ACHN (cell line): ENCODE data around the gene AKT1S1.

Experiments used
- DNase-seq: peaks from one replicate; pipeline ENCODE4 v3.0.0-alpha.2; 2015
- in situ Hi-C: cut with HindIII; loops from 2 replicates; pipeline ENCODE4 v1.10.0; 2017; ENCODE audit warnings: low sequenced_read_pairs, low pct_ligation_motif_present, low pct_unique_long_range_greater_than_20kb

The AKT1S1 gene

DNA sequence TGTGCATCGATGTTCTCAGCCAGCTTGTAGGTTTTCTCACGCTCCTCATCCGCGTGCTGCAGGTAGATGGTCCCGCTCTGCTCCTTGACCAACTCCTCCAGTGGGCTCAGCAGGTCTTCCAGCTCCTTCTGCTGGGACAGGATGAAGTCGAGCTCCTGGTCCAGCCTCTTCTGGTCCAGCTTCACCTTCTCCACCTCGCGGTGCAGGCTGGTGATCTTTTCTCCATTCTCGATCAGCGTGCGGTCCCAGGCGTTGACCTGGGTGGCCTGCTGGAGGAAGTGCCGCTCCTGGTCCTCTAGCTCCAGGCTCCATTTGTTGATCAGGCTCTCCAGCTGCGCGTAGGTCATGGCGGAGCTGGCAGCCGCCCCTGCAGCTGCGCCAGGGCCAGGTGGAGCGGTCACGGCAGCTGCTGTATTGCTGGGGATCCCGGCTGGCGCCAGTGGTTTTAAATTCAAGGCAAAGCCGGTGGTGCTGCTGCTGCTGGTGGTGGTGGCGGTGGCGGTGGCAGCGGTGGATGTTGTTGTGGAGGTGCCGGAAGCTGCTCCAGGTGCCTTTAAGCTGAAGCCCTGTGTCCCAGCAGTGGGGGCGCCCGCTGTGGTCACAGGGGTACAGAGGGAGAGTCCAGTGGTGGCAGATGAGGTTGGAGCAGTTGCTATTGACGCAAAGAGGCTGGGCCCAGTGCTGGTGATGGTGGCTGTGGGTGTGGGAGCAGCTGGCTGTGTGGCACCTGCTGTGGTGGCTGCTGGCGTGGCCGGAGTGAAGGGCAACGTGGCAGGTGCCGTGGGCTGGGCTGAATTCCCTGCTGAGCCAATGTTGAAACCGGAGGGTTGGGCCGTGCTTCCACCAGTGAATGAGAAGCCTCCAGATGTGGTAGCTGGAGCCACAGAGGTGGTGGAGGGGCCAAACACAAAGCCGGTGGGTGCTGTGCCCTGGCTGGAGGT is 31.6 kb upstream of the AKT1S1 start:
- in situ Hi-C loops: no loop called here

DNA sequence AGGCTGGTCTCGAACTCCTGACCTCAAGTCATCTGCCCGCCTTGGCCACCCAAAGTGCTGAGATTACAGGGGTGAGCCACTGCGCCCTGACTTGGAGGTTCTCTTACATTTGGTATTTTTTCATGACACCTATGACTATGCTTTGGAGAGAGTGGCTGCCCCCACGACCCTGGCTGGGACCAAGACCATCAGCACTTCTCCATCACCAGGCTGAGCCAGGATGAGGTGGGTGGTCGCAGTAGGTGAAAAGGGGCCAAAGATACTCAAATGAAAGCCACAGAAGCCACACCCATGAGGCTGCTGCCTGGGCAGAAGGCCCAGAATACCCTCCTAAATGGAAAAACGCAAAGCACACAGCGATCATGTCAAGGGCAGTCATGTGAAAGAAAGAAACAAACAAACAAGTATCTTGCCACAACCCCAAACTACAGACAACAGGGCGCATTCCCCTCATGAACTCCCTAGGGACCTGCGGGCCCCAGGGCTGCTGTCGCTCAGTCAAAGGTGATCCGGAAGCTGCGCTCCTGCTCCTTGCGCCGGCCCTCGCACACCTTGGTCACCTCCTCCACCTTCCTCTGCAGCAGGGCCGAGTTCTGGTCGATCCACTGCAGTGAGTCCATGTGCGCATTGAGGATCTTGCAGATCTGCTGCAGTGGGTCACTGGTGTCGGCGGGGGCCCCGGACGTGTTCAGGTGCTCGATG is 30.7 kb upstream of the AKT1S1 start:
- in situ Hi-C loops: no loop called here
- DNase-seq: no peak

More for the DNA sequence above, 31.6 kb upstream of the AKT1S1 start:
- DNase-seq: no peak

DNA sequence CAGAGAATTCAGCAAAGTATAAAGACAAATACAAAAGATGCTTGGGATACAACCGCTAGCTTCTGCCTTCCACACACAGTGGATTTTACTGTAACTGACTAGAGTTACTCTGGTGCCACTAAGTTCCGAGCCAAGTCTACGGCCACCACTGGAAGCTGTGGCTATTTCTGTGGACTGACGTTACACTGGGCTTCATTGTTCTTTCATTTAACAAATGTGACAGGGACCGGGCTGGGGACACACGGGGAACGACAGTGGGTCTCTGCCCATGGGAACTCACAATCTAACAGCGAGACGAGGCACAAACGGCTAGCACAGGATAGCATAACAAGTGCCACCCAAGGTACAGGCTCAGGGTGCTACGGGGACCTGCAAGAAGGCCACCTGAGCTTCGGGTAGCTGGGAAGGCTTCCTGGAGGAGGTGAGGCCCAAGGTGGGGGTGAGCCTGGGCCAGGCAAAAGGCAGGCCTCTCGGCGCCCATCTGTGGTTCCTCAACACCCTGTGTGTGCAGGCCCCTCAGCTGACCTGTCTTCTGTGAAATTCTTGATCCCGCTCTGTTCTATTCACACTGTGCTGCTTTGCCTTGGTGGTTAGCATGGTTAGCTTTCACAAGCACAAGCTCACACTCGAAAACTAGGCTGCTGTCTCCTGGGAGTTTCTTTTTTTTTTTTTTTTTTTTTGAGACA is 29.9 kb upstream of the AKT1S1 start:
- in situ Hi-C loops: no loop called here
- DNase-seq: no peak

DNA sequence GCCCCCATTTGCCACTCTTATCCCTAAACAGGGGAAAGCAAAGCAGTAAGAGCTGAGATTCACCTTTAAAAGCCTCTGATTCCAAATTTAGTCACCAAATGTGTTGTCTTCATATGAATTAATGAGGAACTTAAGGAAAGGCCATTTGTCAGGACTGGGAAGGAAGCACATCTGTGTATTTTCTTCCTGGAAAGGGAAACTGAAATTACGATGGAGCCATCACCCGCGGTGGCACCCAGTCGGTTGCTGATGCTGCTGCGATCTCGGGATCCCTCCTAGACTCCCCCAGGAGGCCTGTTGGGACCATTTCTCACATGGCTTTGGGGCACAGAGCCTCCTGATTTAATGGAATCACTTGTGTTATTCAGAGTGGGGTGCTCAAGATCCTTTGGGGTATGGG is 27.0 kb upstream of the AKT1S1 start:
- in situ Hi-C loops: no loop called here
- DNase-seq: no peak

DNA sequence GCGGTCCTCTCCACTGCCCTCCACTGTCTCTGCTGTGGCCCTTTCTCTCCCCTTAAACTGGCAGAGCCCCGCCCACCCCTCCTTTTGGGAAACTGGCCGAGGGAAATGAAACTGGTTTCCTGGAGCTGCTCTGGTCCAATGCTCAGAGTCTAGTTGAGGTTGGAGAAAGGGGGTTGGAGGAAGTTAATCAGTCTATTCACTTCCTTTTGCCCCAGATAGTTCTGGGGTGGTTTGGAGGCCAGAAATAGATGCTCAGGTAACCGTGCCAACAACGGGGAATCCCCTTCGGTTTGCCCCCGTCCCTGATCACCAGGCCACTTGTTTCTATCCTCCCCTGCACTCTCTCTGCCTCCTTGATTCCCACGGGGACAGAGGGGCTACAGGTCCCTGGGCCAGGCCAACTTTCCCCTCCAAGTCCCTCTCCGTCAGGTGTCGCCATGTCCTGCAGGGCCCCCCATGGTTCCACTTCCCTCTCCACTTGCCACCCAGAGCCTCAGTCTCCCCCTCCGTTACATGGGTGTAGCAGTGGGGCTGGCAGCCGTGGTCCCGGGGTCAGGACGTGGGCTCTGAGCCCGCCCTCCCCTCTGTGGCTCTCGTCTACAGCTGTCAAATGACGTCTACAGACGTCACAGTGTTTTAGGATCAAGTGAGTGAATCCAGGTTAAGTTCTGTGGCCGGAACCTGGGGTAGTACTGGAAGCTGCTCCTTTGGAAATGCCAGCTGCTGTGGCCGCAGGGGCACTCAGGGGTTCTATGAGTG is 19.9 kb upstream of the AKT1S1 start, which contains the start of gene IL4I1:
IL4I1 (minus strand) TSS at position 25 of the 759 bp plus-strand sequence. CDS start 727 bp downstream, outside the sequence.
- in situ Hi-C loops: no loop called here
- DNase-seq: peak; percentile 84

DNA sequence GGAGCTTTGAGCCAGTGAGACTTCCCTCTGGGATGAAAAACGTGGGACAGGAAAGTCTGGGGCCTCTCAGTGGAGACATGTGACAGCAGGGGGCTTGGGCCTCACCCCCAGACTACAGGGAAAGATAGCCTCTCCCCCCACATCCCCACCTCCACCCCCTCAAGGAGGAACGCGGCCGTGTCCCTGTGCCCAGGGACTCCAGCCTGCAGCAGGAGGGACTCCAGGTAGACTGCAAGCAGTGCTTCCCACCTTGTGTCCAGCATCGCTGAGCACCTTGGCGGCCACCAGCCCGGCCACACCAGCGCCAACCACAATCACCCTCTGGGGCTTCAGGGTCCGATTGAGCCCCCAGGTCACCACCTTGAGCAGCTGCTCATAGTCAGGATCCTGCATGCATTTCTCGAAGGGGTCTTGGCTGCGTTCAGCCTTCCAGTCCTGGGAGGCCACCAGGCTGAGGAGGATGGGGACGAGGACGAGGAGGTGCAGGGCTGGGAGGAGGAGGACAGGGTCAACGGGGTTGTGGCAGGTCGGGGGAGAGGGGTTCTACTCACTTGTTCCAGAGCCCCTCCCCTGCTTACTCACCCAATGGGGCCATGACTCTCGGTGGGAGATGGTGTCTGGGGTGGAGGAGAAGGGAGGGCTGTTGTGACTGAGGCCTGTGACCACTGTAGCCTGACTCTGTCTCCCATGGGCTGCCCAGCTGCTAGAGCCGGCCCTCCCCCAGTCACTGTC is 18.6 kb upstream of the AKT1S1 start:
- in situ Hi-C loops: no loop called here
- DNase-seq: no peak

DNA sequence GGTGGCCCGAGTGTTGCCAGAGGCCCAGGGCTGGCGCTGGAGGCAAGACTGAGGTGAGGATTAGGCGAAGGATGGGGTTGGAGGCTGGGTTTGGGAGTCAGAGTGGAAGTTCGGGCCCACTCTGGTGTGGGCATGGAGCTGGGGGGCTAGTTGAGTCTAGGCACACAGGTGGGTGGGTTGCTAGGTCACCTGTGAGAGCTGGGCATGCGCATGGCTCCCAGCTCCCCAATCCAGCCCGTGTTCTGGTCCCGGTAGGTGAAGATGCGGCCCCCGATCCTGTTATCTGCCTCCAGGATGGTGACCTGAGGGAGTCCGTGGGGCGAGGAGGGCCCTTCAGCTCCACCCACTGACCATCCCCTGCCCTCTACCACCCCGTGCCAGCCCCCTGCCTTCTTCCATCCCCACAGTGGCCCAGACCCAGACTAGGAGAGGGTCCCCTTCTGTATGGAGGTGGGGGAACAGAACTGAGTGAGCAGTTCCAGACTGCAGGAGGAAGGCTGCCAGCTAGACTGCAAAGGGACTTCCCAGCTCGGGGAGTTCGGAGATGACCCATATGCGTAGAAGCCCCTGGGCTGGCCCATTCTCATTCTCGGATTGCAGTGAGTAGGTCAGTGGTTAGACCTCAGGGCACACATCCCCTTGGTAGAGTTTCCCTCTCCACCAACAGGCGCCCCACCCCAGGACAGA is 17.9 kb upstream of the AKT1S1 start:
- in situ Hi-C loops: no loop called here

DNA sequence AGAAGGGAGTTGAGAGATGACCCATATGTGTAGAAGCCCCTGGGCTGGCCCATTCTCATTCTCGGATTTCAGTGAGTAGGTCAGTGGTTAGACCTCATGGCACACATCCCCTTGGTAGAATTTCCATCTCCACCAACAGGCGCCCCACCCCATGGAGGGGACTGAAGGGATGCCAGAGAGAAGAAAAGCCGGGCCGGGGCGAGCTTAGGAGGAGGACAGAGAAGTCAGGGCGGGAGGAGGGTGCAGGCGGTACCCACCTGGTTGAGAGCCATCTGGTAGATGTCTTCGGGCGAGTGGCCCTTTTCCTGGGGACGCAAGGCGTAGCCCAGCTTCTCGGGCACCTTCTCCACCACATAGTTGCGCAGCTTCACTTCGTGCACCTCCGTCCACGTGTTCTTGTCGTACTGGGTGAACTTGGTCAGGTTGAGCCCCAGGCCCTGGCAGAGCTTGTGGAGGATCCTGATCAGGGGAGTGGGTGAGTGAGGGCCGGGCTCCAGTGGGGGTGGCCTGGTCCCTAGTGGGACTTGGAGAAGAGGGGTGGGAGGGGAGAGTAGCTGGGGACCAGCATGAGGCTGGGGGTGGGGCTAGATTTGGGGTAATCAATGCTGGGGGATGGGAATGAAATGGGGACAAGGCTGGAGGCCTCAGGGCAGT is 17.0 kb upstream of the AKT1S1 start:
- DNase-seq: no peak
- in situ Hi-C loops: no loop called here

More for the DNA sequence above, 17.9 kb upstream of the AKT1S1 start:
- DNase-seq: no peak

DNA sequence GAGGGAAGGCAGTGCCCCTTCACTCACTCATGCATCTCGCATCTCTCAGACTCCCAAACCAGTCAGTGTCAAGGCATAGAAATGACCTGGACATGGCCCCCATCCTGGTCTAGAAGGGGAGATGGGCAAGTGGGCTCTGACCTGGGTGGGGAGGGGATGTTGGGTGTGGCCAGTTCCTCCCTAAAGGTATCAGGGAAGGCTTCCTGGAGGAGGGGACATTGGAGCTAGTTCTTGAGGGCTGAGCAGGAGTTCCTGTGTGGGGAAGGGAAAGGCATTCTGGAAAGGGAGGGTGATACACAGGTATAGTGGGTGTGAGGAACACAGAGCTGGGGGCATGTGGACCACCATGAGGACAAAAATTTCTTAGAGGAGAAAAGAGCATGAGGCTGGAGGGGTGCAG is 15.6 kb upstream of the AKT1S1 start:
- in situ Hi-C loops: no loop called here
- DNase-seq: no peak

DNA sequence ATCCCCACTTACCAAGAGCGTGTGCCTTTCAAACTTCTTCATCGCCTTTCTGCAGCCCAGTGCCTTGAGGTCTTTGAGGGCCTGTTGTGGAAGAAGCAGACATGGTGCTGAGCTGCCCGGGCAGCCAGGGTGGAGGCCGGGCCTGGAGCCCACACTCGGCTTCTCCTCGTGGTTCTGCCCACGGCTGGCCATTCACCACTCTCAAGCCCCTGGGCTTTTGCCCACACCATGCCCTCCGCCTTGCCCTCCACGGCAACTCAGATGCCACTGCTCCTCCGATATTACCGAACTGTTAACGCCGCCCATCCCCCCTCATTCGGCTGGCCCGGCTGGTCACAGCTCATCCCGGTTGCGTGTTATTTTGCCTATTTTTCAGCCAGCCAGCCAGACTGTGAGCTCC is 14.2 kb upstream of the AKT1S1 start:
- in situ Hi-C loops: no loop called here

DNA sequence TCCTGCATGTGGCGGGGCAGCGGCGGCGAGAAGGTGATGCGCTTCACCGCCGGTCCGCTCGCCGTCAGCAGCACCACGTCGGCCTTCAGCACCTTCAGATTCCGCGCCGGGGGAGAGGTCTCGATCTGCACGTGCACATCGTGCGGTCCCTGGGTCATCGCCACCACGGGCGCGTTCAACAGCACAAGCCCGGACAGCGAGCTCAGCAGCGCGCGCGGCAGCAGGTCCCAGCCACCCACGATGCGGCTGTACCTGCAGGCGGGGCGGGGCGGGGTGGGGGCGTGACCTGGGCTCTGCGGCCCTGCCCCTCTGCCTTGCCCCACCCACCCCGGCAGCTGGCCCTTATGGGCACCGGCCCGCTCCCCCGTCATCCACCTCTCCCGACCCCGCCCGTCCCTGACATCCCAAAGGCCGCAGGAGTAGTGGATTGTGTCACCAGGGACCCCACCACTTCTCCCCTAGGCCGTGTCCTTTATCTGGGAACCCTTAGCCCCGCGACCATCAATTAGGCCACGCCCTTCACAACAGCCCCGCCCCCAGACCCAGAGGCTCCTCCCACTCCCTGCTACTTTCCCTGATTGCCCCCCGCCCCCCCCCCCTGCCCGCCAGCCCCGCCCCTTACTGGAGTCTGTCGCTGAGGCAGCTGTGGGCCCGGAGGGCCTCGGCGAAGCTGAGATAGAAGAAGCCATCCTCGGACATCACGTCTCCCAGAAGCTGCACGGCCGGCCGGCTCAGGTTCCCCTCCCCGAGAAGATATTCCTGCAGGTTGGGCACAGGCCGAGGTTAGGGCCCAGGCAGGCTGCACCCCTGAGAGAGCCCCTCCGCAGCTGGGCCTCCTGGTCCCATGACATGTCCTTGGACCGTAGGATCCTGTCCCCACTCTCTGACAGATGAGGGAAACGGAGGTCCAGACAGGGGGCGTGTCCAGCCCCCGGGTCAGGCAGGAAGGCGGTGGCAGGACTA is 13.5 kb upstream of the AKT1S1 start:
- in situ Hi-C loops: no loop called here
- DNase-seq: no peak

More for the DNA sequence above, 14.2 kb upstream of the AKT1S1 start:
- DNase-seq: no peak

DNA sequence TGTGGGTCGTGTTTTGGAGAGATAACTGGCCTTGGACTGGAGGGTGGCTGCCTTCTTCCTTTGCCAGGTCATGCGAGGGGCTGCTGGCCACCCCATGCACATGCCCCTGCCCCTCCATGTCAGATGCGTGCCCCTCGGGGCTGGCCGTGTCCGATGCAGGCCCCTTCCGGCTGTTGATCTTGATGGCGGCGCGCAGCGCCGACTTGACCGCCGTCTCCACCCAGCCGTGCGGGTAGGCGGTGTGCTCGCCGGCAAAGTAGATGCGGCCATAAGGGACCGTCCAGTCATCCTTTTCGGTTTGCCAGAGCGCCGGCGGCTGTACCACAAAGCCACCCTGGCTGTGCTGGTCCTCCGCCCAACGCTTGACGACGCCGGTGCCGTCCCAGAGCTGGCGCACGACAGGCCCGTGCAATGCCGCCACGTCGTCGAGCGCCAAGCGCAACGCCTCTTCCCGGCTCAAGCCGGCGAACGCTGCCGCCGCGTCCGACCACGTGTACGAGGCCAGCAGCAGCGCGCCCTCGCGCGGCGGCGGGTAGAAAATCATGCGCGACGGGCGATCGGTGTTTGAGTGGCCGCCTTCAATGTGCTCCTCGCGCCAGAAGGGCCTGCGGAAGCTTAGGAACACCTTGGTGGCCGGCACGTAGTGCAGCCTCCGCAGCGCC is 12.7 kb upstream of the AKT1S1 start:
- DNase-seq: no peak
- in situ Hi-C loops: no loop called here

DNA sequence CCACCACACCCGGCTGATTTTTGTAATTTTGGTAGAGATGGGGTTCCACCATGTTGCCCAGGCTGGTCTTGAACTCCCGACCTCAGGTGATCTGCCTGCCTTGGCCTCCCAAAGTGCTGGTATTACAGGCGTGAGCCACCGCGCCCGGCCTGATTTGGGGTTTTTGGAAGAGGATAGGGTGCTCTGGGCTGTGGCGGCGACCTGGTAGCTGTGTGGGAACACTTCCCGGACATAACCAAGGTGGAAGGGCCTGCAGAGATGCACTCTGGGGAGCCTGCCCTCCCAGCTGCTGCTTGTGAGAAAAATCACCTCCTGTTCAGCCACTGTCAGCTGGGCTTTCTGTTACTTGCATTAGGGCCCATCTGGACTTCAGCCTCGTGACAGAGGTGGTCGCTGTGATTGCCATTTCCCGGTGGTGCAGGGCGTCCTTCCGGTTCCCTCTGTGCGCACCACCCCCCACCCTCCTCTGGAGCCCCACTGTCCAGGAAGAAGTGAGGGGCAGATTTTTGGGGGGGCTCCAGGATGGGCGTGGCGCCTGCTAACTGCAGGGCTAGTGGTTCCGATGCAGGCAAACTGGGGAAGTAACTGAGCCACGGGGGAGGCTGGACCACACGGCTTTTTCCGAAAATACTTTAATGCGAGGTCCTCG is 12.0 kb upstream of the AKT1S1 start:
- DNase-seq: no peak

DNA sequence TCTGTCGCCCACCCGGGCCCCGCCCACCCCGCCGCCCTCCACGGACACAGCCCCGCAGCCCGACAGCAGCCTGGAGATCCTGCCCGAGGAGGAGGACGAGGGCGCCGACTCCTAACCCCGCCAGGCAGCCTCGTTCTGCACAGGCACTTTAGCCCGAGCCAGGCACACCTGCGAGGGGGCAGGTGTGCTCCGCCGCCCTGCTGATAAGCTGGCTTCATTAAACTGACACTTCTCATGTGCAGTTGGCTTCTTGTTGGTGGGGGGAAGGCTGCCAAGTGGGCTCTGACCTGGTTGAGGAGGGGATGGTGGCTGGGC is 11.3 kb upstream of the AKT1S1 start:
- in situ Hi-C loops: no loop called here
- DNase-seq: no peak

More for the DNA sequence above, 12.0 kb upstream of the AKT1S1 start:
- in situ Hi-C loops: no loop called here
